H1 (cell line): Measurements from ENCODE around the gene IL26.

Experiments used
- ATF3 ChIP-seq: IDR thresholded peaks from 2 replicates; pipeline ENCODE4 v1.6.1; 2011; ENCODE audit warnings: low read depth, mild to moderate bottlenecking, low read length; ENCODE audit not compliant: insufficient read depth
- CTCF ChIP-seq, 3 experiments: IDR thresholded peaks; 1 replicate in 2 of 3; 2 replicates in 1 of 3; pipeline versions ENCODE4 v1.5.1 to v1.6.1; 2011; ENCODE audit warnings: low read length in 3 of 3, mild to moderate bottlenecking in 3 of 3, inconsistent platforms in 2 of 3, low read depth in 1 of 3, moderate library complexity in 1 of 3; ENCODE audit not compliant: insufficient read depth in 1 of 3; ENCODE audit errors: control extremely low read depth in 1 of 3
- EP300 ChIP-seq, 2 experiments: IDR thresholded peaks; 1 replicate in 1 of 2; 2 replicates in 1 of 2; pipeline ENCODE4 v1.6.1; 2011 to 2012; ENCODE audit warnings: low read depth in 2 of 2, low read length in 2 of 2, mild to moderate bottlenecking in 2 of 2, borderline replicate concordance in 1 of 2, inconsistent platforms in 1 of 2, moderate library complexity in 1 of 2
- TAF1 ChIP-seq: IDR thresholded peaks from 2 replicates; pipeline ENCODE4 v1.6.1; 2011; ENCODE audit warnings: mild to moderate bottlenecking, low read depth, low read length

GRCh38 chr12:68264857-68265256 lies 39.2 kb upstream of the IL26 start:
- no peak for TF ChIP-seq ATF3
- TF ChIP-seq TAF1 = no peak
- TF ChIP-seq EP300 (IDR thresholded peaks at IDR 0.05; ENCODE audit: borderline replicate concordance in 1 of 2, low read depth in 2 of 2, low read length in 2 of 2) = no peak
- no peak for TF ChIP-seq CTCF (IDR thresholded peaks at IDR 0.05; ENCODE audit: control extremely low read depth in 1 of 3, insufficient read depth in 1 of 3, low read depth in 1 of 3, low read length in 3 of 3)
